Testis (tissue), 2 donors: ENCODE results near the gene ABI3BP.

Experiments
- POLR2A ChIP-seq: fragments of 450-650 bp; IDR thresholded peaks from one replicate; pipeline ENCODE4 v1.6.1; 2017; ENCODE audit warnings: antibody characterized with exemption, mild to moderate bottlenecking, moderate library complexity
- TF ChIP-seq, protein P1 (sequence below), 3 experiments: fragments of 450-650 bp in 2 of 3; fragments of 200-600 bp in 1 of 3; sonication (generic) in 1 of 3; IDR thresholded peaks; one replicate each; pipeline ENCODE4 v1.5.1; 2016 to 2019; ENCODE audit warnings: antibody characterized with exemption in 3 of 3, mild to moderate bottlenecking in 2 of 3, moderate library complexity in 1 of 3

GRCh38 chr3:101009386-101009785 lies 16.2 kb upstream of the ABI3BP start:
- TF ChIP-seq, protein P1, sequence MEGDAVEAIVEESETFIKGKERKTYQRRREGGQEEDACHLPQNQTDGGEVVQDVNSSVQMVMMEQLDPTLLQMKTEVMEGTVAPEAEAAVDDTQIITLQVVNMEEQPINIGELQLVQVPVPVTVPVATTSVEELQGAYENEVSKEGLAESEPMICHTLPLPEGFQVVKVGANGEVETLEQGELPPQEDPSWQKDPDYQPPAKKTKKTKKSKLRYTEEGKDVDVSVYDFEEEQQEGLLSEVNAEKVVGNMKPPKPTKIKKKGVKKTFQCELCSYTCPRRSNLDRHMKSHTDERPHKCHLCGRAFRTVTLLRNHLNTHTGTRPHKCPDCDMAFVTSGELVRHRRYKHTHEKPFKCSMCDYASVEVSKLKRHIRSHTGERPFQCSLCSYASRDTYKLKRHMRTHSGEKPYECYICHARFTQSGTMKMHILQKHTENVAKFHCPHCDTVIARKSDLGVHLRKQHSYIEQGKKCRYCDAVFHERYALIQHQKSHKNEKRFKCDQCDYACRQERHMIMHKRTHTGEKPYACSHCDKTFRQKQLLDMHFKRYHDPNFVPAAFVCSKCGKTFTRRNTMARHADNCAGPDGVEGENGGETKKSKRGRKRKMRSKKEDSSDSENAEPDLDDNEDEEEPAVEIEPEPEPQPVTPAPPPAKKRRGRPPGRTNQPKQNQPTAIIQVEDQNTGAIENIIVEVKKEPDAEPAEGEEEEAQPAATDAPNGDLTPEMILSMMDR (IDR thresholded peaks at IDR 0.05) = no peak
- TF ChIP-seq POLR2A = no peak
